Middle frontal gyrus (tissue), 1 donor: Measurements from ENCODE around the gene GCHFR.

Source experiments
- DNase-seq: peaks from one replicate; pipeline ENCODE4 v3.0.0-alpha.2; 2015; ENCODE audit warnings: low spot score; ENCODE audit errors: extremely low spot score

The GCHFR gene

DNA sequence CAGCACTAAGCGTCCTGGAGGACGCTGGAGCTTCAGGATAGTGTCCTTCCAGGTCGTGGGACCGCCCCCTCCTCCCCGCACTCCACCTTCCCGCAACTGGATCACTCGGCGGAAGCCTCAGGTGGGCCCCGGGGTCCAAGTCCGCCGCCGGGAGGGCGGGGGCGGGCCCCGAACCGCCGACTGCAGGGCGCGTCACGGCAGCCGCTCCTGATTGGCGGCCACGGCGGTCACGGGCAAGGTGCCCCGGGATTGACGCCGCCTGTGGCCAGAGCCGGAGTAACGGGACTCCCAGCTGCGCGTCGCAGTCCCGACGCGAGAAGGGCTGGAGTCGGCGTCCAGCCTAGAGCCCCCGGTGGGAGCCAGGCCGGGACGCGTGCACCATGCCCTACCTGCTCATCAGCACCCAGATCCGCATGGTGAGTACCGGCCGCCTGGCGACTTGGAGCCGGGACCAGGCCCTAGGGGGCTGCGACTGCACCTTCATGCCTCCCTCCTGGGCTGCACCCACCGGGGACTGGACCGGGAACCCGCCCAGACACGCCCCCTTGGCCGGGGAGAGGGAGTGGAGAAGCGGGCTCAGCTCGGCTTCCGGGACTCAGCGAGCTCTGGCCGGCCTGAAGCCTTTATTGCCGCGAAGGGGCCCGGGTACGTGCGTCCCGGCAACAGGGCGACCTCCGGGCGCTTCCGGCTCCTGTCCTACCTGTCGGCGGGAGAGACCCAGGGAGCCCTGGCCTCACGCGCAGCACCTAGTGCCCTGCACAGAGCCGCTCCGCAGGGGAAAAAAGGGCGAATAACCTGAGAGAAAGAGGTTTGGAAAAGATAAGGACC is at the start of gene GCHFR:
Gene GCHFR, plus strand, starts transcription at position 268 of the 828 bp plus-strand sequence. Its CDS starts 113 bp downstream, at position 381.
- no peak for DNase-seq

DNA sequence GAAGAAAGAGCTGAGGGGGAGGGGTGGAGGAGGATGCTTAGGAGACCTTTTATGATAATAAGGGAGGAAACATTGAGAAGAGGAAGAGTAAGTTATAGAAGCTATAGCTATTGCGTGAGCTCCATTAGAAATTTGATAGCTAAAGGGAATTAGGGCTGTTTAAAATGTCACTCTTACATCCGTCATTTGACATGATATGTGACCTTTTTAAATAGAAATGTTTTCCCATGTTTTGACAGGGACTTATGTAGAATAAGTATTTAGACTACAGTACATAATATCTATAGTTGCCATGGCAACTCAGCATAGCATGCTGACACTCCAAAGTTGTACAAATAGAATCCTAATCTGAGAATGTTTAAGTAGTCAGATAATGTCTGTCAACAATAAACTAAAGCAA is 49.7 kb upstream of the GCHFR start:
- no peak for DNase-seq

DNA sequence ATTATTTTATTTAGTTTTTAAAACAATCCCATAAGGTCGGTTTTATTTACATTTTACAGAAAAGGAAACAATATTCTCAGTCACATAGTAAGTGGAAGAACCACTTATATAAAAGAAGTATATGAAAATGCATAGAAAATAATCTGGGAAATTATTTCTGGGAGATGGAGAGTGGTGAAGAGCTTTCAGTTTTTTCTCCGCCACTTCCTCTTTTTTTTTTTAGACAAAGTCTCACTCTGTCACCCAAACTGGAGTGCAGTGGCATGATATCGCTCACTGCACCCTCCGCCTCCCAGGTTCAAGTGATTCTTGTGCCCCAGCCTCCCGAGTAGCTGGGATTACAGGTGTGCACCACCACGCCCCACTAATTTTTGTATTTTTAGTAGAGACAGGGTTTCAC is 47.7 kb upstream of the GCHFR start:
- DNase-seq: no peak

DNA sequence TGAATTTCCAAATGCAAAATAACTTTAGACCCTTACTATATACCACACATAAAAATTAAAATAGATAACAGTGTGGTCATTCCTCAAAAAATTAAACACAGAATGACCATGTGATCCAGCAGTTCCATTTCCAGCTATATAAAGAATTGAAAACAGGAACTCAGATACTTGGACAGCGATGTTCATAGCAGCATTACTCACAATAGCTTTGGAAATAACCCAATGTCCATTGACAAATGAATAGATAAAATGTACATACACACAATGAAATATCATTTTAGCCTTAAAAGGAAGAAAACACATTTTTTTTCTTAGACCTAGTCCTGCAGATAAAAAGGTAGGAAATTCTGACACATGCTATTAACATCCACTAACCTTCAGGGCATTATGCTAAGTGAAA is 42.2 kb upstream of the GCHFR start:
- no peak for DNase-seq

DNA sequence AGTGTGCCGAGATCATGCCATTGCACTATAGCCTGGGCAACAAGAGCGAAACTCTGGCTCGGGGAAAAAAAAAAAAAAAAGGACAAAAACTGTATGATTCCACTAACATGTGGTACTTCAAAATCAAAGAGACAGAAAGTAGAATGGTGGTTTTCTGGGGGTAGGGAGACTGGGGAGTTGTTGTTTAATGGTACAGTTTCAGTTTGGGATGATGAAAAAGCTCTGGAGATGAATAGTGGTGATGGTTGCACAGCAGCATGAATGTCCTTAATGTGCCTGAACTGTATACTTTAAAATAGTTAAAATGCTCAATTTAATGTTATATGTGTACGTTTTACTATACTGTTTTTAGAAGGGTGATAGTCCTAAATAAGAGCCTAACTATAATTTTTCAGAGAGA is 41.5 kb upstream of the GCHFR start:
- DNase-seq: no peak

DNA sequence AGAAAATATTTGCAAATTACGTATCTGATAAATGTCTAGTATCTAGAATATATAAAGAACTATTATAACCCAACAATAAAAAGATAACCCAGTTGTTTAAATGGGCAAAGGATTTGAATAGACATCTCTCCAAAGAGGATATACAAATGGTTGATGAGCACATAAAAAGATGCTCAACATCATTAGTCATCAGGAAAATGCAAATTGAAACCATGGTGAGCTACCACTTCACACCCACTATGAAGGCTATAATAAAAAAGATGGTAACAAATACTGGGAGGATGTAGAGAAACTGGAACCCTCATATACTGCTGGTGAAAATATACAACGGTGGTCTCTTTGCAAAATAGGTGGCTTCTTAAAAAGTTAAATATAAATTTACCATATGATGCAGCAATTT is 40.9 kb upstream of the GCHFR start:
- no peak for DNase-seq

DNA sequence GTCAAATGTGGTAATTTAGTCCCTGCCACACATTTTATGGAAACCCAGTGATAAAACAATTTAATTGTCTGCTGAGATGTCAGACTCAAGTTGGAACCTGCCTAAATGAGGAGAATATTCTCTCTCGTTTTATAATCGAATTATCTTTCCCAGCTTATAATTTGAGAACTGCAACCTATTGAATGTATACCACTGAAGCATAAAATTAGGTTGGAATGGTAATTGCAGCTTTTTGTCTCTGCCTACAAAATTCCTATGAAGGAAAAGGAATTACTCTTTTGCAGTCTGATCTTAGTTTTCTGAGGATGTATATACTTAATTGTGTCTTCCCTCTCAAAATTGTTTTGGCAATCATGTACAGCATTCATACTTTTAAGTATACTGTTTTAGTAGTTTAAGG is 39.9 kb upstream of the GCHFR start:
- no peak for DNase-seq

DNA sequence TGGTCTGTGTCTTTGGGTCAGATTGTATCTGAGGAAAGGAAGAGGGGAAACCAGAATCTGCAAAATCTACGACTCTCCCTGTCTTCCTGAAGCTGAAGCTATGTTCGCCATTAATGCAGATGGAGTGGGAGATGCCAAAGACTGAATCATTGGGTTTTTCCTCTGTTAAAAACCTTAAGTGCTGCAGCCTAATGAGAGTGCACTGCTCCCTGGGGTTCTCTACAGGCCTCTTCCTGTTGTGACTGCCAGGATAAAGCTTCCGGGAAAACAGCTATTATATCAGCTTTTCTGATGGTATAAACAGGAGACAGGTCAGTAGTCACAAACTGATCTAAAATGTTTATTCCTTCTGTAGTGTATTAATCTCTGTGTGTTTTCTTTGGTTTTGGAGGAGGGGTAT is 32.8 kb upstream of the GCHFR start:
- no peak for DNase-seq

DNA sequence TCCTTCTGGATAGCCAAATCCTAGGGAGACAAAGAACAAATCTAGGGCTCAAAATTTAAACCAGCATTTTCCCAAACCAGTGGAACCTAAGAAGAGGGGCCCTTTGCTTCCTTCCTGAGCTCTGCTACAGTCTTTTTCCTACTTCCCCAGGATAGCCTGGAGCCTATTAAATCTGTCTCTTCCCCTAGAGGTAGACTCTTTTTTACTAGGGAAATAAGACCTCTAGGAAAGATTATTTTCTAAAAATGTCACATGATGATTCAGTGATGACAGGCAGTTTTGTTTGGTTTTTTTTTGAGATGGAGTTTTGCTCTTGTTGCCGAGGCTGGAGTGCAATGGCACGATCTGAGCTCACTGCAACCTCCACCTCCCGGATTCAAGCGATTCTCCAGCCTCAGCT is 27.3 kb upstream of the GCHFR start:
- DNase-seq: no peak

DNA sequence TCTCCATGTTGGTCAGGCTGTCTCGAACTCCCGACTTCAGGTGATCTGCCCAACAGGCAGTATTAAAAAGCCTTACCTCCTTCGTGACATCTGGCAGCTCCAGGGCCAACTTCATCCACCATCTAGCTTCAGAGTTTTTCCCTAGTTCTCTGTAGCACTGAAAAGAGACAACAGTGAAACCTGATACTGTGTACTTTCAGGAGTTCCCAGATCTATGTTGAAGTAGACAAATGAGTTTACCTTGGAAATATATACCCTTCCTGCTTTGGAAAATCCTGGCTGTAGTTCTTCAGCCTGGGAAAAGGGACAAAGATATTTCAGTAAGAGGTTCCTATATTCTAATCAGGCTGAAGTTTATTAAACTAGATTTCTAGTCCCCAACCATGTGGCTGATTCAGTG is 26.8 kb upstream of the GCHFR start:
- no peak for DNase-seq

DNA sequence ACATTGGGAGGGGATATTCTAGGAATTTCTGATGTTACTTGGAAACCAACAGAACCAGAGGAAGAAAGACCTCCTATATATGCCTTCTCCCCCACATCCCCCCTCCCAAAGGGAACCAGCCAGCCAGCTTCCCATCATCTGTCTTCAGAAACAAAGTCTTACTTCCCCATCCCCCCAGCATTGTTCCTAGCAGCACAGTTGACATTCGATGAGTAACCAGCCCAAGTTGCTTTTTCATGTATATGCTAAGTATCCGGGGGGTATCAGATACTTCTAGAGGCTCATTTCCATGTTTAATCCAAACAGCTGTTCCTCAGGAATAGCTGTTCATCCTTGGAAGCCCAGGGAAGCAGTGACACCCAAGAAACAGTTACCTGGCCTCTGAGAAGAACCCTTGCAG is 24.8 kb upstream of the GCHFR start:
- DNase-seq: no peak

DNA sequence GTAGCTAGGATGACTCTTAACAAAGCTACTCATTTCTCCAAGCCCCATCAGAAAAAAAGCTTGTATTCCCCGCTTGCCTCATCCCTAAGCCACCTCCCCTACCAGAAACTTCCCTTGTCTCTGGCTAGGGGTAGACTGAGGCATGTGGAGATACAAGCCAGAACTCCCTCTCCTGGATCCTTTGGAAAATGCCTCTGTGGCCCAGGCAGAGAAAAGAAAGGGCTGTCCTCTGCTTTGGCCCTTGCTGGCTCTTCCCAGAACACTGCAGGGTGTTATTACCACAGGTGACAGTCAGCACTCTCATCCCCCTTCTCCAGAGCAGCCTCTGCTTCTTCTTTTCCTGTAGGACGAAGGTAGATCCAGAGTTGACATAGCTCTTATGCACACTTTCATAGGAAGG is 24.0 kb upstream of the GCHFR start:
- no peak for DNase-seq

DNA sequence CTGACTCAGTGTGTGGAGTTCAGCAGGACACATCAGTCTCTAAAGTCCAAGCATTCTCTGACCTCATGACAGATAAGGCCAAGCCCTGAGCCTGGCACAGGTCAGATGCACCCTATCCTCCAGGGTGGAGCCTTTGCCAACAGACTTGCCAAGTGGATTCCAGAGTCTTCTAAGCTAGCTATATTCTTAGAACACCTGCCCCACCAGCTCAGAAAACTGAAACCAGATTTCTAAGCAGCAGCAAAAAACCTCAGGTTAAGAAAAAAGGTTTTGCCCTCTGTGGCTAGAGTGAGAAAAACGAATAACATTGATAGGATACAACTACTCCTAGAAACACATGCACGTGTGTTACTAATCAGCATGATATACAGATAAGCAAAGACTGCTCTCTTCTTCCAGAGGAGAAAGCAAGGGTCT is 20.4 kb upstream of the GCHFR start:
- DNase-seq: no peak

DNA sequence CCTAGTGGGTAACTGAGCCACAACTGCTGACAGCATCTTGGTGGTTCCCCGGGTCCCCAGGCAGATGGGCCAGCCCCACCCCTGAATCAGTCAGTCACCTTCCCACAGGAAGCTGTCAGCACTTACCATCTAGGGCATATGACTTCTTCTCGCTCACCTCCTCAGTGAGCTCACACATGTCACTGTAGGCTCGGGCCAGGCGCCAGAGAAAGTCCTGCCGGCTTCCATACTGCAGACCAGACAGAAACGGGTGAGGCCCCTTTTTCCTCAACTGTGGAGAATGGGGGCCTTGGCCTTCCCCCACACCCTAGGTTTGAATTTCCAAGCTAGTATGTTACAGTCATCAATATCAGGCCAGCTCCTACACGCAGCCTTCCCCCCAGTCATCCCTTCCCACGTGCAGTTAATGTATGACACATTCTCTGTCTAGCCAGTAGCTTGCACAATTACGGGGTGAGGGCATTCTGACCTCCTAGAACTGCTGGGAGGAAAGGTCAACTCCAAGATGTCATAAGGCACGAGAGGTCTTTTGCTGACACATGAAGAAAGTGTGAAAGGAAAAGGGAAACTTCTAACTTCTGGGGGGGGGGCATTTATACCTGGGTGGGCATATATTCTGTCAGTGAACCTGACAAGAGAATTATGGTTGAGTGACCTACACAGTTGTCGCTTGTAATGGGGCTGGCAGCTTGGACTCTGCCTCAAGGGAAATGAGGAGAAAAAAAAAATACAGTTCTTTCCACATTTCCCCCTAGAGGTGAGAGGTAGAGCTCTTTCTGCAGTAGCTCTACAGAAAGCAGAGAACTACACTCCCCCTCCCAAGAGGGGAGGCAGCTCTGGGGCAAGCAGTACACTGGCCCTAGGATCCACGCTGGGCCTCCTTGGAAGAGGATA is 19.7 kb upstream of the GCHFR start:
- no peak for DNase-seq

DNA sequence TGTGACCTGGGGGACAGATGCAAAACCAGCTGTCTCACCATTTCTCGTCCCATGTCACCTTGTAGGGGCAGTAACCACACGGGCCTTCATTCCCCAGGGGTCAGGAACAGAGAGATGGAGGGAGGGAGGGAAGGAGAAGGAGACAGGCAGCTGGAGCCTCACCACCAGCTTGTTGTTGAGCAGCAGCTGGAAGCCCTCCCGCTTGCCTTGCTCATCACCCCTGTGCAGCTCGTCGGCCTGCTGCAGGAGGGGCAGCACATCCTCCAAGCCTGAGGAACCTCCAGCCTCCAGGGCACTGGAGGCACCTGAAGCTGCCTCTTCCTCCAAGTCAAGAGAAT is 19.1 kb upstream of the GCHFR start:
- no peak for DNase-seq

DNA sequence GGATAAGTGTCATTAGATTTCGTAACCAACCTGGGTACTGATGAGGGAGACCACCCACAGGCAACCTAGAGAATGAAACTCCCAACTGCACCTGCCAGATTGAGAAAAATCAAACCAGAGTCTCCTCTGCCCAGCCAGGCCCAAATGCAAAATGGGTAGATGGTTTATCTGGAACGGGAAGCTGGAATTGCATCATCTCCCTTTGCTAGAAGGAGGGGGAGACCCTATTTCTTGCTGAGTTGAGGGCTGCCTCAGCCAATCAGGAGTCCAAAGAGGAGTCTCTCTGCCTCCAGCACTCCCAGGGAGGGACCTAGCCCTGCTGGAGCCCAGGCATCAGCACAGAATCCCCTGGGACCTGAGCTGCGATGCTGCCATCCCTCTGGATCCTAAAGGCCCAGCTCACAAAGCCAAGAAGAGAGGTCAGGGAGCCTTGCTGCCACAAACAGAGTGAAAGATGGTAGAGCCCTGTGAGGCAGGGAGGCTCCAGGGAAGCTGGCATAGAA is 16.9 kb upstream of the GCHFR start:
- no peak for DNase-seq

DNA sequence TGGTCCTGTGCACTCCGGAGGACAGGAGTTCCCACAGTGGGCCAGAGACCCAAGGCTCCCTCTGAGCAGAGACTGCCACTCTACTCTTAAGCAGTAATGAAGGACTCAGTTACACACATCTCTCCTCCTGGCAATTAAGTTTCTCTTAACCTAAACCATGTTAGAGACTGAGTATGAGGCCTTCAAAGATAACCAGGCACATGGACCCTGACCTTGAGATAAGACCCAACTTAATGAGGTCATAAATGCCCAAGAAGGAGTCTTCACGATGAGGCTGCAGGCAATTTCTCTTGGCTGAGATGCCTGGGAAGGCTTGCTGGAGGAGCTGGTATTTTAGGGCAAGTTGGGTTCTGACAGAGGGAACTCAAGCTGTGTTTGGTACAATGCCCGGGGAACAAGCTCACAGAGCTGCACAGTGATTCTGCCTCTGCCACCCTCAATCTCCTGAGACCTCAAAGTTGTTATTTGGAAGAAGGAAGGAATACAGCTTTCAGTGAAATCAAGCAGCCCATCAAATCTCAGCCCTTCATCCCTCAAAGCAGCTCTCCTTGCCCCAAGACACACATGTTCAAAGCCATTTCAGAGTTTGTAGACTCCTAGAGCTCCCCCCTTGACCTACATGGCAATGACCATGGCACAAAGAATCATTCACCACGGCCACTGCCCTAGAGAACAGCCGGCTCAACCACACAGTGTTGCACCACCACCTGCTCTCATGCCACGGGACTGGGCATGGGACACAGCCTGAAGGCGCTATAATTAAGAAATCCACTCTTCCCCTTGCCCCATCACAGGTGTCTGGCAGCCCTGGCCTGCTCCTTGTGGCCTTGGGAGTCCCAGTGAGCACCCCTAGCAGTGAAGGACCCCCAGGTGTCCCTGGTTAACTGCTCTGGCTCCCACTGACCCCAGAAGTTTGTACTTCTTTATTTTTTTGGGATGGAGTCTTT is 15.9 kb upstream of the GCHFR start:
- DNase-seq: no peak

DNA sequence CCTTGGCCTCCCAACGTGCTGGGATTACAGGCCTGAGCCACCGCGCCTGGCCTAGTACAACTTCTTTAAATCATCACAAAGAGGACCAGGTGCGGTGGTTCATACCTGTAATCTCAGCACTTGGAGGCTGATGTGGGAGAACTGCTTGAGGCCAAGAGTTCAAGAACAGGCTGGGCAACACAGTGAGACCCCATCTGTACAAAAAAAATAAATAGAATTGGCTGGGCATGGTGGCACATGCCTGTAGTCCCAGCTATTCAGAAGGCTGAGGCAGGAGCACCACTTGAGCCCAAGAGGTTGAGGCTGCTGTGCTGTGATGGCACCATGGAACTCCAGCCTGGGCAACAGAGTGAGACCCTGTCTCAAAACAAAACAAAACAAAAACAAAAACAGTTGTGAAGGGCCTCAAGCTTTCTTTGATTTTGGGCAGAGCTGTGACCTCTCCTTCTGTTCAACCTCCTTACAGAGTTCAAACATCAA is 14.7 kb upstream of the GCHFR start:
- DNase-seq: no peak

DNA sequence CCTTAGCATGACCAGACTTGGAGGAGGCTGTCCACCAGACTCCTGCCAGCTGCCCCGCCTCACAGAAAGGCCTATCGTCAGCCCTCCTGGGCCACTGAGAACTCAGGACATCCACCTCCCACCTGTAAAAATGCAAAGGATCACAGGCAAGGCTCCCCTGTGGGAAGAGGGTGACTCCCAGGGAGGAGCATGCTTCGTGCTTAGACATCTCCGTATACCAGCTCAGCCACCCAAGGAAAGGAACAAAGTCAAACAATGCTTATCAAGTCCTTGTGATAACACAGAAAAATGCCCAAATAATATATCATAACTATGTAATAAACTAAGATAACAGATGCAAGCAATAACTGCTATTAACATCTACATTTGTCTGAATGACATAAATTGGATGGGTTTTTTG is 13.0 kb upstream of the GCHFR start:
- DNase-seq: no peak

DNA sequence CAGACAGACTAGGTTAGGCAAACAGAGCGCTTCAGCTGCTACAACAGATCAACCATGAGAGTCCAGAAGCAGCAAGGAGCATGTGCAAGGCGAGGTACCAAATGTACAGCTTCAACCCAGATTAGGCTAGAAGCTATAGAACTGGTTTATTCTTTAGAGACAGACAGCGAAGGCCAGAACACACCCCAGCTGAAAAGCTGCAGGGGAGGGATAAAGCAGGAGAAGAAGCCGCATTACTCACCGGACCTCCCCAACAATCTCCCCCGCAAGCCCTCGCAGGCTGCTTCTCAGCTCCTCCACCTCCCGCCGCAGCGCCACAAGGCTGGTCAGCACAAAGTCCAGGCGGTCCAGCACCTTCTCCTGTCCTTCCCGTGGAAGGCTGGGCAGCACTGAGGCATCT is 12.1 kb upstream of the GCHFR start:
- DNase-seq: no peak

DNA sequence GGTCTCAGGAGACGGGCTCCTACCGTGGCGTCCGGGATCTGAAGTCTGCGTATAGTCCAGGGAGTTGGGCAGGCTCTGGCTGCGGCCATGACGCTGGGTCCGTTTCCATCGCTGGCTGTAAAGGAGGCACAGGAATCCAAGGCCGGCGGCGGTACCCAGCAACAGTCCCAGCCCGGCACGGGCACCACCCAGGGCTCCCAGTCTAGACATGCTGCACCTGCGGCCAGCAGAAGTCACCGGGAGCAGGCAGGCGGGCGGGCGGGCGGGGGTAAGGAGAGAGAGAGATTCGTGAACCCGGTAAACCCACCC is 9.3 kb upstream of the GCHFR start:
- no peak for DNase-seq
